Prostate gland (tissue), 2 donors: ENCODE results near the gene NIP7.

Experiments used
- CTCF ChIP-seq, 4 experiments: fragments of 200-600 bp in 2 of 4; fragments of 450-650 bp in 2 of 4; sonication (generic) in 2 of 4; IDR thresholded peaks; 1 replicate in 3 of 4; 2 replicates in 1 of 4; pipeline ENCODE4 v1.5.1; 2016 to 2019; ENCODE audit warnings: antibody characterized with exemption in 4 of 4, mild to moderate bottlenecking in 2 of 4, moderate library complexity in 2 of 4
- POLR2A ChIP-seq: fragments of 450-650 bp; IDR thresholded peaks from one replicate; pipeline ENCODE4 v1.6.1; 2016; ENCODE audit warnings: antibody characterized with exemption, mild to moderate bottlenecking
- POLR2AphosphoS5 ChIP-seq: sonication (generic); formaldehyde crosslinking; IDR thresholded peaks from one replicate; pipeline ENCODE4 v1.6.1; 2017; ENCODE audit warnings: antibody characterized with exemption

- no peak for TF ChIP-seq CTCF (IDR thresholded peaks at IDR 0.05)
- TF ChIP-seq POLR2A, result no peak
- TF ChIP-seq POLR2AphosphoS5, result no peak
Measured at GRCh38 chr16:69309316-69309715, 30.3 kb upstream of the NIP7 start.
